NCI-H510A treated with DMSO at 0.1 percent for 48 hours (cell line): Measurements from ENCODE around the gene PIK3C3.
A peak's percentile ranks its signal among the peaks of the same experiment; 100 is the strongest.
"Not testable (repeated sequence)": the region's sequence is repeated elsewhere in the genome, so short reads cannot be mapped to it uniquely, and the experiment has no call there.

Source experiments
- DNase-seq: peaks from one replicate; lab custom pipeline; 2025; lab: John Stamatoyannopoulos, UW

Gene PIK3C3

DNA sequence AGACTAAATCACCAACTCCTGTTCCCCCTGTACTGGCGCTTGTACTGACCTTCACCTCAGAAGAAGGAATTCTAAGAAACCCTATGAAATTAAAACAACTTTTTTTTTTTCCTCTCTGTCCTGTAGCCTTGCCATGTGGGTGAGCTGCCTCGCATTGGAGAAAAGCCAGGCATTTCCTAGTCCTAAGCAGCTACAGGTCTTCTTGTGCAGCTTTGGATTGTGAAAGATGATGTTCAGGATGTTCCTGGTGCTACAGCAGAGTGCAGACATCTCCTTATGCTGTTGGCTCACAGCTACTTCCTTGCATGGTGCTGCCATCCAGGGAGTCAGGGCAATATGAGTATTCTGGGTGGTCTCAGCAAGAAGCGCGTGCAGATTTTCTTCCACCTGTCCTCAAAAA is 11.9 kb downstream of the PIK3C3 start:
- no peak for DNase-seq

DNA sequence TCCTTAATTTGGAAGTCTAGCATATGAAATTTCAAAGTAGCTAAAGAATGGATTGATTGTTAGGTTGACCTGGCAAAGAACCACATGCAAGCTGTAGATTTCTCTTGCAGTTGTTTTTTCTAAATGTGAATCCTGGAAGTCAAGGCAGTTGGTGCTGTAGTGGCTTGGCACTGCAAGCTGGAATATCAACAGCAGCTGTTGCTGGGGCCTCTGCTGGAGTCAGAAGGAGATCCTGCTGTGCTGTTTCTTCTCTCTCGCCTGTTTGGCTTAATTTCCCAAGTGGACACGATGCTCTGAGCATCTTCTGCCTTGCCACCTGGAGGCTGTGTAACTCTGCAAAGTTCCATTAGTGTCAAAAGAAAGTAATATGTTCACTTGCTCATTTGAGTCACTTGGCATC is 12.6 kb downstream of the PIK3C3 start:
- DNase-seq, result no peak

DNA sequence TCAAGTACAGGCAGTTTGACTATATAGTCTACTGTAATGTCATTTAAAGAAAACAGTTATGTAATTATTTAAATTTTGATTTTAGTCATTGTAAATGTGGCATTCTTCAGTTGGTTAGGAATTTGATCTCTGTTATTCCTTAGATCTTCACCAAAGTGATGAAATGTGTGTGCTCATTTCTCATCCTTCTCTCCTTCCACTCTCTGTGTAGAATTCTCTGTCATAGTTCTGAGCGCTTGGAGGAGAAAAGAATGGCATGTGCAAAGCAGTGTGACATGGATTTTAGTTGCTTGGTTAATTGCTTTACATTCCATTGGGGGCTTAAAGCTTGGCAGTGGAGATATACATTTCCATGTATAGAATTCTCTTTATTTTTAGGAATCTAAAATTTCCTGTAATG is 14.8 kb downstream of the PIK3C3 start:
- DNase-seq, result no peak

DNA sequence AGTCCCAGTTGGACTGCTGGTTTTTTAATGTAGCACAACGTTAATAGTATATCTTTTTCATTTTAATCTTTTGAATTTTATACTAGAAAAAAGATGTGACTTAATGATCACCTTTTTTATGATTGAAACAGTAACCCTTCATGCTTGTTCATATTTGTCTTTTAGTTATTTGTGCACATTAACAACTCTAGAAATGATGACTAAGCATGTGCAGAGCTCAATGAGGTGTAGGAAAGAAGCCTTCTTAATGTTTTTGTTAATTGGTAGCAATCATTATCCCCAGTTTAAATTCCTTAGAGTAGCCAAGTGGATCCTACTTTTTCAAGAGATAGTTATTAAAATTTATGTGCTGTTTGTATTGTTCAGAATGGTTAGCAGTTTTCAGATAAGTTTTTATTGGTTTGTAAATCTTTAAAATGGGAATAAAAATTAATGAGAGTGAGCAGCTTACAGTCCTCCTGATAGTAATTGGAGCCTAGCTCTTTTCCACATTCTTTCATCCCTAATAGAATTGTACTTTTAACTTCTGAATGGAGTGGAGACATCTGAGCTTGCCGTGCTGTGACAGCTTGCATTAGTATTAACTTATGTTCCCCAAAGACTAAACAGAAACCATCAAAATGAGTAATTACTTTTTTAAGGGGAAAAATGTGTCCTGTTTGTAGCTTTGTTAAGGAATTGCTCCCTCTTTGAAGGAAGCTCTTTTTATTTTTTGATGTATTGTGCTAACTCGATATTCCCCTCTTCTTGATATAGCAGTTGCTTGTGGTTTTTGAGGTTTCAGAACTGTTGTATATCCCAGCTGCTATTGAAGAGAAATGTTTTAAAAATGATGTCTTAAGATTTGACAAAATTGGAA is 17.3 kb downstream of the PIK3C3 start:
- no peak for DNase-seq

DNA sequence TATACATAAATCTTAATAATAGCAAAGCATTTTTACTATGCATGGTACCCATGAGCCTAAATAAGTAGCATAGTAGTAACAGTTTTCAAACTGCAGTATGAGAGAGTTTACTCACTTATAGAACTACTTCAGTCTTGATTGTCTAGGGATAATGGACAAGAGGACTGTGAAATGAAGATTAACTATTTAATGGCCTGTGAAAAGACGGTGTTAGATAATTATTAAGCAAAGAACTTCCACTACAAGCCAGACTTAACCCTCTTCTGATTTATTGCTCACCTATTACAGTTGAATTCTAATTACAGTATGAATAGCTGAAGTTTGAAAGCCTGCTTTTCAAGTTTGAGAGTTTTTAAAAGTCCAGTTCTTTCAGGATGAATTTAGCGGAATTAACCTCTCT is 18.9 kb downstream of the PIK3C3 start:
- DNase-seq, result no peak

DNA sequence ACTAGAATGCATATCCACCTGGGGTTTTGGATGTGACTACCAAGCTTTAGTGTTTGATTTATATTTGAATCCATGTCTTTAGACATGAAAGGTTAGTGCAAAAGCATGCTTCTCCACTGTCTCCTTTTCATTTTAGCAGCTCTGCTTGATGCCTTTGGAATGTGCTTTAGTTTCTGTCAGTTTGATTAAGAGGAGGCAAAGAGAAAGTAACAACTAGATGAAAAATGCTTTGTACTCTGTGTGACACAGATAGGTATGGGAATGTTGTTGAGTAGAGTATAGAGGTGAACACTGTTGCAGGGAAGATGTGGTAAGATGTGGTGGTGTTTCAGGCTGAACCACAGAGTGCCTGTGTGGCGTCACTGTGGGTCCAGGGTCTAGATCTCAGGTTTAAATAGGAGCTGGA is 19.8 kb downstream of the PIK3C3 start:
- DNase-seq, result no peak

DNA sequence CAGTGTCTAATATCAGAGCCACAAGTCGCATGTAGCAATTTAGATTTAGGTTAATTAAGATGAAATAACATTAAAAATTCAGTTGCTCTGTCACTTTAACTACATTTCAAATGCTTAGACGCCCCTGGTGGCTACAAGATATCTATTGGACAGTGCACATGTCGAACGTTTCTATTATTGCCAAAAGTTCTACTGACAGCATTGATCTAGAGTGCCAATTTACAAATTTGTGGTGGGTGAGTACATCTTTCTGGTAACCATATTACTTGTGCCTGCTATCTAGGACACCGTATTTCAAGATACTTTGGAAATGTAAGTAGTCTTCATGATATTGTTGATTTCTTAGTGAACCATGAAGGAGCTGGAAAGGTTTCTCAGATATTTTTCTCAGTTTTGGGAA is 20.2 kb downstream of the PIK3C3 start:
- DNase-seq, result no peak

DNA sequence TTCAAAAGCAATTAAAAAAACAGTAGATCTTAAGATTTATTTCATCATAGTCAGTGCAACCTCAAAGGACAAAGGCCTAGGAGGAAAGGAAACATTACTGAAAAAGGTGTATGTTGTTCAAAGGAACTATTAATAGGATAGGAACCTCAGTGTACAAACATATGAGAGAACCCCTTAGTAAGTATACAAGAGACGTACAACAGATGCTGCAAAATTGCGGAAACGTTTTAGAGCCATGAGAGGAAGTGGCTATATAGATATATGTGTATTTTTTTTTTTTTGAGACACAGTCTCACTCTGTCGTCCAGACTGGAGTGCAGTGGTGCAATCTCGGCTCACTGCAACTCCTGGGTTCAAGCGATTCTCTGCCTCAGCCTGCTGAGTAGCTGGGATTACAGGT is 22.2 kb downstream of the PIK3C3 start:
- DNase-seq, result no peak

DNA sequence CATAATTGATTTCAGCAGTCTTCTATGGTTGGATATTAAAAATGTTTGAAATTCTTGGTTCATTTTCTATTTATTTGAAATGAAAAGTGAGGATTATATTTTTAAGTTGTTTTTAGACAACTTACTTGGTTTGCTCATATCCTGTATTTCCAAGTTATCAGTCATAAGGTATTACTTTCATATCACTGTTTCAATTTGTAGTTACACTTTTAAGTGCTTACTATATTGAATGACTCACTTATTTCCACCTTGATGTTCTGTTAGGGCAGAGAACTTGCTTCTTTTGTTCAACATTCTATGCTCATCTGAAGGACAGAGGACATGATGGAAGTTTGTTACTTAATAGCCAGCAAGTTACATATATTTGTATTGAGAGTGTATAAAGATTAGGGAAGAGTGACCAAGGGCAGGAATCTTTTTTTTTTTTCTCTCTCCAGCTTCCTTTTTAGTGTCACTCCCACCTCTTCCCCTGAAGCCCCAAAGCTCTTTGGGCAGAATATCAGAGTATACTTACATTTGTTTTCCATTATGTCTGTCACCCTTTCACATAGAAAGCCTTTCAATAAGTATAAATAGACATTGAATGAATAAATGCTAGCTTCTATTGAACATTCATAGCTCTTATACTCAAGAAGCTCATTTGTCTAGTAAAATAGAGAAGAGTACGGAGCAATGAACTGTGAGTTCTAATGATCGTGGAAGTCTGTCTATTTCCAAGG is 28.1 kb downstream of the PIK3C3 start:
- no peak for DNase-seq

DNA sequence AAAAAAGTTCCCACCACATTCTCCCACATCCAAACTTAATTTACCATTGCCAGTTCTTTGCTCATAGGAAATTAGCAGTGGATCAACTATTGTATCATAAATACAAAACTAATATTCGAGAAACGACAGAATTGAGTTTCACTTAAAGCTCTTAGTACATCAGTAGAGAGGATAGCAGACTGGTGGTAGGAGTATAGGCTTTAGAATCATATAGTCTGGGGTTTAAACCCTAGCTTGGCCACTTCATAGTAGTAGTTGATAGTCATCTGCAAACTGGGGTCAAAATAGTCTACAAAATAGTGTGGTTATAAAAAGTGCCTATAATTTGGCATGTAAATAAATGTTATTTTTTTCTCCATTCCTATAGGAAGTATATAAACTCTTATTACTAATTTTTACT is 30.9 kb downstream of the PIK3C3 start:
- DNase-seq, result no peak

DNA sequence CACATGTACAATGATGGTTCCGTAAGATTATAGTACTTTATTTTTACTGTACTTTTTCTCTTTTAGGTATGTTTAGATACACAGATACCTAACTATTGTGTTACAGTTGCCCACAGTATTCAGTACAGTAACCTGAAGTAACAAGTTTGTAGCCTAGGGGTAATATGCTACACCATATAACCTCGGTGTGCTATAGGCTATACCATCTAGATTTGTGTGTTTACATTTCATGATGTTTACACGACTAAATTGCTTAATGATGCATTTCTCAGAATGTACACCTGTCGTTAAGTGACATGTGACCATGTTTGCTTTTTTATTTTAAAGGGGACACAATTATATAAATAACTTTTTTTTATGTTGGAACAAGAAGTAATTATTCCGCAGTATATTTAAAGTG is 34.5 kb downstream of the PIK3C3 start:
- peak; percentile 45 for DNase-seq

DNA sequence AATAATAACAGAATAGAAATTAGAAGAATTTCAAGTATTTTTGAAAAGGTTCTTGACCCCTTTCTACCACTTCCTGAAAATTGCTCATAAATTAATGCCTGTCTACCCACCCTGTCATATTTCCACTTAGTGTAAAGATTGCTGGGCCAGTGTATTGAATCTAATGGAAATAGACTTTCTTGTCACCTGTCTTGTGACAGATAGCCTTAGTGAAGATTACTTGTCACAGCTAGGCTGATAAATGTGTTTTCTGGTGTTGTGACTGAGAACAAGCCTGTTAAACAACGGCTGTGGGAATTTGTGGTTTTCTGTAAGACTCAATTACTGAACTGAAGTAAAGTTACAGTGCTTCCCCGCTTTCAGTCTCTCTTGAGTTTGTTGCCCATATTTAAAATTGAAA is 37.0 kb downstream of the PIK3C3 start:
- no peak for DNase-seq

DNA sequence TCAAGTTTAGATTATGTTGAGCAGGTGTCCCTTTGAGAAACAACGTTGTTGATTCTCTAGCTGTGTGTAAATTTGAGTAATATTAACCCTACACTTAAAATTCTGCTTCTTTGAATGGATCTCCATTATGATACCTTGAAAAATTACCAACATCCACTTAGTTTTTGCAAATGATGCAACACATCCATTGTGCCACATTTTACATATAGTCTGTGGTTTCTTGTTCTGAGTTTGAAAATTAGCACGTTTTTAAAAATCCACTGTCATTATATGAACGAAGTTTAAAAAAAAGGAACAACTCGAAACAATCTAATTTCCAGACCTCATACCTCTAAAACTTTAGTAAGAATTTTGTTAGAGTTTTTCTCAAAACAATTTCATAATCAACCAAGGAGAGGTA is 37.7 kb downstream of the PIK3C3 start:
- DNase-seq, result no peak

DNA sequence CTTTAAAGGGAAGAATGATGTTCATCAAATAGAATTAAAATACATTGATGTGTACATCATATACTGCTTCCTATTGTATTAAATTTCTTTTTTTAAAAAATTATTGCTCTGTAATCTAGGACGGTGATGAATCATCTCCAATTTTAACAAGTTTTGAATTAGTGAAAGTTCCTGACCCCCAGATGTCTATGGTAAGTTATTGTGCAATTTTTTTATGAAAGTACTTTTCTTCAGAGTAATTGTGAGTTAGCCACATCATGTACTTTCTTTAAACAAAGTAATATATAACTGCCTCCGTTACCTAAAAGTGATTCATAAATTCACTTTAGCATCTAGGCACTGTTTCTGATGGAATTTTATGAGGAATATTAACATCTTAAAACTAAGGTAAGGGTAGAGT is 38.1 kb downstream of the PIK3C3 start:
- DNase-seq, result no peak

DNA sequence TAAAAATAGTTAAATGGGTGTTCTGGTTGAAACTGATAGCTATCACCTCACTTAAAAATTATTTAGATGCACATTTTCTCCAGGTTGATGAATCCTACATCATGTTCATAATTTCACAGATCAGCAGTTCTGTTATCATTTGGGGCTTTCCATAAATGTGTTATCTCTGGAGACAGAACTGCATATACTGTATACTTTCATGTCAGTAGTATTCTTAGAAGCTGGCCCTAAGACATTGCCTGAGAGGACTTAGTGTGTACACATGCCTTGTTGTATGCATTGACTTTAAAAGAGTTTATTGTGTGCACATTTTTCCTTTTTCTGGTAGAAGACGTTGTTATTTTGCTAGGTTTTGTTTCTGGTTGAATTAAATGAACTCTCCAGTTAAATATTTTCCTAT is 41.0 kb downstream of the PIK3C3 start:
- DNase-seq, result no peak

DNA sequence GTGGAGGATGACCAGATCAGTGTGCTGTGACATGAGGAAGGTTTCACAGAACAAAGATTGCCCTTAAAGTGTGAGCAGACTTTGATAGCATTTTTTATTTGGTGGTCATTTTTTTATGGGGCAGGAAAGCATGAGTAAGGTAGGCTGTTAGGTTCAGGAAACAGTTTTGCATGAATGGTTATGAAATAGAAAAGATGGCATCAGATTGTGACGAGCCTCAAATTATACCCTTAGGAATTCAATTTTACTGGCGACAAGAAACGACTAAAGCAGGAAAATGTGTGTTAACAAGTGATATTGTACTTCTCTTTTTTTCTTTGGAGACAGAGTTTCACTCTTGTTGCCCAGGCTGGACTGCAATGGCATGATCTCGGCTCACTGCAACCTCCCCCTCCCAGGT is 44.7 kb downstream of the PIK3C3 start:
- no peak for DNase-seq

DNA sequence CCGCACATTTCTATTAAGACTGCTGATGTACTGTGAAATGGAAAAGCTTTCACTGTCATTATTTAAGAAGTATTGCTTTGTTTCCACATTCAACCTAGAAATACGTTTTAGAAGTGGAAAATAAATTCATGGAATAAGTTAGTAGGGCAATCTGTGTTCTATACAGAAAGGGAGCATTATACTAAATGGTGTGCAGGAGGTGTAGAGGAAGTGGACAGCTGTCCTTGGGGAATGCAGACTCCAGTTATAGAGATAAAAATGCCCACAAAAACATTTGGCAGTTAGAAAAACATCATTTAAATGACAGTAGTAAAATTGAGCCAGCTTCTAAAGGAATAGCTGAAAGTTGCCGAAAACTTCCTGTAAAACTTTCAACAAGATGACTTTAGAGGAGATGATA is 46.8 kb downstream of the PIK3C3 start:
- no peak for DNase-seq

DNA sequence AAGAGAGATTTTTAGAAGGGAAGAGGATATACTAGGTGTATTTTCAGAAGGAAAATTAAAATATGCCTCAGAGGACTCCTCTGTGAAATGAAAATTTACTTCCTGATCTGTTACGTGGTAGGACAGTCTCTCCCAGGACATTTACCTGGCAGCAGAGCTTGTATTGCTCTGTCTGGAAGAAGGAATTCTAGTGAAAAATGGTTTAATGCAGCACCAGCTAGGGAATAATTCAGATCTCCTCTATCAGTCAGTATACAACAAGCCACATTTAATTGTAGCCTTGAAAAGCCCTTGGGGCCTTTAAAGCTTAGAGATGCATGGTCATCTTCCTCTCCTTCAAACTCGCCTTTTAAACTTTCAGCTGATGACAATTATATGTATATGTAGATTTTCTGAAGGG is 49.6 kb downstream of the PIK3C3 start:
- no peak for DNase-seq

DNA sequence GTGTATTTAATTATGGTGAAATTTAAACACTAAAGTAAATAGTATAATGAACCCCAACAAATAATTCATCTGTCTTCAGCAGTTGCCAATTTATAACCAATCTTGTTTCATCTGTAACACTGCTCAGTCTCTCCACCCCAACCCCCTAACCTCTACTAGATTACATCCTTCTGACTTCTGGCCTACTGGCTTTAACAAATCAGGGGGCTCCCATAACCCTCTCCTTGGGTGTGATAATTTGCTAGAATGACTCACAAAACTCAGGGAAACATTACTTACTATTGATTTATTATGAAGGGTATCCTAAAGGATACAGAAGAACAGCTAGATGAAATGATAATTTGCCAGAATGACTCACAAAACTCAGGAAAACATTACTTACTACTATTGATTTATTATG is 50.7 kb downstream of the PIK3C3 start:
- no peak for DNase-seq

DNA sequence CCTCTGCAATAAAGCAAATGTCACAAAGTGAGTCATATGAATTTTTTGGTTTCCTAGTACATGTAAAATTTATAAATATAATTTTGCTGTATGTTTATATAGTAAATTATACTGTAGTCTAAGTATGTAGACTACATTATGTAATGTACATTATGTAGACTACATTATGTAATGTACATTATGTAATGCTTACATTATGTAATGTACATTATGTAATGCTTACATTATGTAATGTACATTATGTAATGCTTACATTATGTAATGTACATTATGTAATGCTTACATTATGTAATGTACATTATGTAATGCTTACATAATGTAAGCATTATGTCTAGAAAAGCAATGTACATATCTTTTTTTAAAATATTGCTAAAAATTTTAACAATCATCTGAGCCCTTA is 54.4 kb downstream of the PIK3C3 start:
- DNase-seq, result not testable (repeated sequence)

DNA sequence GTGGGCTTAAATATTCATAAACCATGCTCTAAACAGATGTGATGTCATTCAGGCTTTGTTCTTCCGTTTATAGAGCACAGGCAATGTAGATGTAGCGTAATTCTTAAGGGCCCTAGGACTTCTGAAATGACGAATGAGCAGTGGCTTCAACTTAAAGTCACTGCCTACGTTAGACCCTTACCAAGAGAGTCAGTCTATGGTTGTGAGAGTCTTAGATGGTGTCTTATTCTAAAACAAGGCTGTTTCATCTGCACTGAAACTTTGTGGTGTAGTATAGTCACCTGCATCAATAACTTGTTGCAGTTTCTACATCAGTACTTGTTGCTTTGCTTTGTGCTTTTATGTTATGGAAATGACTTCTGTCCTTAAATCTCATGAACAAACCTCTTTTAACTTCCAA is 56.0 kb downstream of the PIK3C3 start:
- DNase-seq, result no peak

DNA sequence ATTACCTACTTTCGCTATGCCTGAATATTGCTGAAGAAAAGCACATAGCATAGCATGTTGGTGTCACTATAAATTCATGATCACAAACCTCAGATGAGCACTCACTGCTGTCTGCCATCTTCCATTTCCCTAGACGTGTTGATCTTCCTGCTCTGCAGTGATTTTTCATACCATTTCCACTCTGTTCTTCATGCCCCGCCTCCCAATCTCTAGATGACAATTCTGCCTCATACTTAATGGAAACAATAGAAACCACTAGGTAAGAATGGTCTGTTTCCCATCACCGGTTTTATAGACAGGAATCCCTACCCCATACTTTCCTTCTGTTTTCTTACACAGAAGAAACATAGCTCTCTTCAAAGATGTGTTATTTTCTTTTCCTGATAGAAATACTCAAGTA is 63.8 kb downstream of the PIK3C3 start:
- no peak for DNase-seq

DNA sequence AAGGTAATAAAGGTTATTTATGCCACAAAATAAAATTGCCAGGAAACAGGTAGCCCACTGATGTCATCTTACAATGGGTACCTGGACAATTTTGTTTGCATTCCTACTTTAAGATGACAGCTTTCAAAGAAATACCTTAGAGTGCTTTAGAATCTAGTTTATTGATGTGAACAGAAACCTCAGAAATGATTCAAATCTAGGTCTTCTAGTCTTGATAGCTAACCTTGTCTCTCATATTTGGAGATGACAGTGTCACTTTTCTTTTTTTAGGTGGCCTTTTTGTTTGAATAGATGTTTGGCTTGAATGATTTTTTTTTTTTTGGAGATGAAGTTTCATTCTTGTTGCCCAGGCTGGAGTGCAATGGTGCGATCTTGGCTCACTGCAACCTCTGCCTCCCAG is 69.1 kb downstream of the PIK3C3 start:
- DNase-seq, result no peak

DNA sequence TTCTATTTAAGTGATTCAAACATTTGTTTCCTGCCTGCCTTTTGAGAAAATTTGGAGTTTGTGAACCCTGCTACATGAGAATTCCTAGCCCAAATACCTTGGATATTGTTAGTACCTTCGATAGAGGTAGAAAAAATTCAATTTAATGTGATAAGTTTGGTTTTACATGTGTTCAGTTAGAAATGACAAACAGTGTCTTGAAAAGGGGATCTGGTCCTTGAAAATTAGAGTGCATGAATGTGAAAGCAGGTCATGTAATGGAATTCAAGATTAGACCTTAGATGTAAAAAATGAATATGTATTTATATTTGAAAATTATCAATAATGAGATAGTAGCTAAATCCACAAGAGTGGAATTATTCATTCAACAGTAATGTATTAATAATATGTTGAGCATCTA is 70.5 kb downstream of the PIK3C3 start:
- DNase-seq, result no peak
